ENCODE measurements around the gene RSPO1.
A peak's percentile ranks its signal among the peaks of the same experiment; 100 is the strongest.
"Not testable (repeated sequence)": the region's sequence is repeated elsewhere in the genome, so short reads cannot be mapped to it uniquely, and the experiment has no call there.

RSPO1 gene

GRCh38 chr1:37620707-37621106 is 14.0 kb downstream of the RSPO1 start:
- no peak for DNase-seq (ENCODE audit: low read depth in 3 of 3)

- DNase-seq (ENCODE audit: low read depth in 3 of 3): no peak
Measured at GRCh38 chr1:37616330-37616729, 18.4 kb downstream of the RSPO1 start.

- no peak for DNase-seq (ENCODE audit: low read depth in 3 of 3)
Measured at GRCh38 chr1:37614105-37614504, 20.6 kb downstream of the RSPO1 start.

- no peak for DNase-seq (ENCODE audit: low read depth in 3 of 3)
Measured at GRCh38 chr1:37612186-37612585, 22.5 kb downstream of the RSPO1 start.

GRCh38 chr1:37609994-37610393 is 24.7 kb downstream of the RSPO1 start:
- DNase-seq (ENCODE audit: low read depth in 3 of 3): no peak

GRCh38 chr1:37609002-37609401 is 25.7 kb downstream of the RSPO1 start:
- DNase-seq (ENCODE audit: low read depth in 3 of 3): no peak

- DNase-seq (ENCODE audit: low read depth in 3 of 3): no peak
Measured at GRCh38 chr1:37606481-37607263, 28.0 kb downstream of the RSPO1 start.

GRCh38 chr1:37605806-37606474 is 28.8 kb downstream of the RSPO1 start:
- no peak for DNase-seq (ENCODE audit: low read depth in 3 of 3)

- DNase-seq (ENCODE audit: low read depth in 3 of 3): no peak
Measured at GRCh38 chr1:37605061-37605650, 29.5 kb downstream of the RSPO1 start.

- DNase-seq (ENCODE audit: low read depth in 3 of 3): peak in 1 of 3 donors; percentile 16
Measured at GRCh38 chr1:37602750-37603694, 31.7 kb downstream of the RSPO1 start.

GRCh38 chr1:37601441-37601840 is 33.3 kb downstream of the RSPO1 start:
- DNase-seq (ENCODE audit: low read depth in 3 of 3): no peak

GRCh38 chr1:37599940-37600339 is 34.8 kb downstream of the RSPO1 start:
- DNase-seq (ENCODE audit: low read depth in 3 of 3): no peak

- DNase-seq (ENCODE audit: low read depth in 3 of 3): no peak
Measured at GRCh38 chr1:37596182-37596667, 38.5 kb downstream of the RSPO1 start.

- peak; percentile 93 to 96 (median 94) for DNase-seq (ENCODE audit: low read depth in 3 of 3)
Measured at GRCh38 chr1:37595440-37596181, 39.1 kb downstream of the RSPO1 start, which contains the start of gene GNL2. GNL2 (minus strand) TSS chr1:37595937; CDS start chr1:37595822, 115 bp downstream.

- DNase-seq (ENCODE audit: low read depth in 3 of 3): no peak
Measured at GRCh38 chr1:37593726-37594125, 41.0 kb downstream of the RSPO1 start.

- DNase-seq (ENCODE audit: low read depth in 3 of 3): no peak
Measured at GRCh38 chr1:37588939-37589338, 45.8 kb downstream of the RSPO1 start.

- not testable (repeated sequence) for DNase-seq (ENCODE audit: low read depth in 3 of 3)
Measured at GRCh38 chr1:37584544-37584943, 50.1 kb downstream of the RSPO1 start.

GRCh38 chr1:37575692-37576091 is 59.0 kb downstream of the RSPO1 start:
- DNase-seq (ENCODE audit: low read depth in 3 of 3): no peak

GRCh38 chr1:37574834-37575480 is 59.7 kb downstream of the RSPO1 start:
- DNase-seq (ENCODE audit: low read depth in 3 of 3): no peak
